VCaP (cell line): ENCODE measurements around the gene BTNL3.

Source experiments
- H3K27ac ChIP-seq: fragments of 450-650 bp; 2 replicates; pipeline ENCODE4 v1.5.1; 2017
- TF ChIP-seq, protein P1 (sequence below): fragments of 450-650 bp; conservative IDR thresholded peaks from 2 replicates; pipeline ENCODE4 v1.5.1; 2017; ENCODE audit warnings: mild to moderate bottlenecking, moderate library complexity

Gene BTNL3, protein sequence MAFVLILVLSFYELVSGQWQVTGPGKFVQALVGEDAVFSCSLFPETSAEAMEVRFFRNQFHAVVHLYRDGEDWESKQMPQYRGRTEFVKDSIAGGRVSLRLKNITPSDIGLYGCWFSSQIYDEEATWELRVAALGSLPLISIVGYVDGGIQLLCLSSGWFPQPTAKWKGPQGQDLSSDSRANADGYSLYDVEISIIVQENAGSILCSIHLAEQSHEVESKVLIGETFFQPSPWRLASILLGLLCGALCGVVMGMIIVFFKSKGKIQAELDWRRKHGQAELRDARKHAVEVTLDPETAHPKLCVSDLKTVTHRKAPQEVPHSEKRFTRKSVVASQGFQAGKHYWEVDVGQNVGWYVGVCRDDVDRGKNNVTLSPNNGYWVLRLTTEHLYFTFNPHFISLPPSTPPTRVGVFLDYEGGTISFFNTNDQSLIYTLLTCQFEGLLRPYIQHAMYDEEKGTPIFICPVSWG

DNA sequence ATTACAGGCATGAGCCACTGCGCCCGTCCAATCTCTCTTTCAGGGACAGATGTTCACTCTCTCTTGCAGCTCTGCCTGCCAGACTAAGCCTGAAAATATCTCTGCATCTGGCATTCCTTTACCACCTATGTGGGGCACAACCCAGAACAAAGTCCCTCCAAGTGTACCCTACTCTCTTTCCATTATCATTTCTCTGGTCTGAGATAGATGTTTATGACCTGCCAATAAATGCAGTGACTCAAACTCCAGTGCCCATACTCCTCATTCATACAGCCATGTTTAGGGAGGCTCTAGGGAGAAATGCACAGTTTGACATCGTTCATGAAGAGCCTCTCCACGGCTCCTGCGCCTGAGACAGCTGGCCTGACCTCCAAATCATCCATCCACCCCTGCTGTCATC, at the start of gene BTNL3:
Gene BTNL3 (plus strand): TSS at position 255 of the 400 bp plus-strand sequence. CDS start 183 bp downstream, outside the sequence.
- TF ChIP-seq, protein P1, sequence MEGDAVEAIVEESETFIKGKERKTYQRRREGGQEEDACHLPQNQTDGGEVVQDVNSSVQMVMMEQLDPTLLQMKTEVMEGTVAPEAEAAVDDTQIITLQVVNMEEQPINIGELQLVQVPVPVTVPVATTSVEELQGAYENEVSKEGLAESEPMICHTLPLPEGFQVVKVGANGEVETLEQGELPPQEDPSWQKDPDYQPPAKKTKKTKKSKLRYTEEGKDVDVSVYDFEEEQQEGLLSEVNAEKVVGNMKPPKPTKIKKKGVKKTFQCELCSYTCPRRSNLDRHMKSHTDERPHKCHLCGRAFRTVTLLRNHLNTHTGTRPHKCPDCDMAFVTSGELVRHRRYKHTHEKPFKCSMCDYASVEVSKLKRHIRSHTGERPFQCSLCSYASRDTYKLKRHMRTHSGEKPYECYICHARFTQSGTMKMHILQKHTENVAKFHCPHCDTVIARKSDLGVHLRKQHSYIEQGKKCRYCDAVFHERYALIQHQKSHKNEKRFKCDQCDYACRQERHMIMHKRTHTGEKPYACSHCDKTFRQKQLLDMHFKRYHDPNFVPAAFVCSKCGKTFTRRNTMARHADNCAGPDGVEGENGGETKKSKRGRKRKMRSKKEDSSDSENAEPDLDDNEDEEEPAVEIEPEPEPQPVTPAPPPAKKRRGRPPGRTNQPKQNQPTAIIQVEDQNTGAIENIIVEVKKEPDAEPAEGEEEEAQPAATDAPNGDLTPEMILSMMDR: no peak
- H3K27ac ChIP-seq: no peak within 1 kb of the TSS

DNA sequence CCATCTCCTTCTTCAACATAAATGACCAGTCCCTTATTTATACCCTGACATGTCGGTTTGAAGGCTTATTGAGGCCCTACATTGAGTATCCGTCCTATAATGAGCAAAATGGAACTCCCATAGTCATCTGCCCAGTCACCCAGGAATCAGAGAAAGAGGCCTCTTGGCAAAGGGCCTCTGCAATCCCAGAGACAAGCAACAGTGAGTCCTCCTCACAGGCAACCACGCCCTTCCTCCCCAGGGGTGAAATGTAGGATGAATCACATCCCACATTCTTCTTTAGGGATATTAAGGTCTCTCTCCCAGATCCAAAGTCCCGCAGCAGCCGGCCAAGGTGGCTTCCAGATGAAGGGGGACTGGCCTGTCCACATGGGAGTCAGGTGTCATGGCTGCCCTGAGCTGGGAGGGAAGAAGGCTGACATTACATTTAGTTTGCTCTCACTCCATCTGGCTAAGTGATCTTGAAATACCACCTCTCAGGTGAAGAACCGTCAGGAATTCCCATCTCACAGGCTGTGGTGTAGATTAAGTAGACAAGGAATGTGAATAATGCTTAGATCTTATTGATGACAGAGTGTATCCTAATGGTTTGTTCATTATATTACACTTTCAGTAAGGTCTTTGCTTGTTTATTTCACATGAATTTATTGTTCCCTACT, 38.2 kb upstream of the BTNL3 start:
- no peak overlapping the region for H3K27ac ChIP-seq
- TF ChIP-seq, protein P1: no peak

DNA sequence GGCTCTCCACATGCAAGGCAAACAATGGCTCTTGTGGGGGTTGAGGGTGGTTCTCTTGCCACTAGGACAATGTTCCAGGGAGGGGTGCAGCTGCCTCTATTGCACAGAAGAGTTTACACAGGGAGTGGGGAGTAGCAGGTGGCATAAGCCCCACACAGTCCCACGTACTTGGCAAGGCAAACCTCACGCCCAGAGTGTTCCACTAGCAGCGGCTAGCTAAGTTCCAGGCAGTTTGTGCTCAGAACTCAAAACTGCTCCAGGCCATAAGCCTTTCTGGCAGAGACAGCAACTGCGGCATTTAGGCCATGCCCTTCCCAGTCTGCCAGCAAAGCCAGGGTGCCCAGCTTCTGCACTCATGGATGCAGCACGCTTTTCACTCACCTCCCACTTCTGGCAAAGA, 29.0 kb upstream of the BTNL3 start:
- H3K27ac ChIP-seq: no peak overlapping the region
- TF ChIP-seq, protein P1: no peak

DNA sequence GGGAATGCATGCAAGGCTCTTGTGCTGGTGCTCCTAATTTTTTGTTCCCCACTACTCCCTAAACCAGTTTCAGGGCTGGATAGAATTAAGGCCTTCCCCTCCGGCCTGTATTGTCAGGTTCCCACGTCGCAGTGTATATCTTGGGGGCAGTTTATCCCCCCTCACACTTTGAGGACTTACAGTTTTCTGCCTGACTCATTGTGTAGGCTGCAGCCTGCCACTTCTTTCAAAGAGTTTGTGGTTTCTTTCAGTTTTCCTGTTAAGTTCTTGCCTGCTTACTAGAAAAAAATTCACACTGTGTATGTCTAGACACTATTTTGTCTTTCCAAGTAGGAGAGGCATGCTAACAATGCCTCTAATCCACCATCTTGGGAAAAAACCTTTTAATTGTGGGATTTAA, 28.4 kb upstream of the BTNL3 start:
- TF ChIP-seq, protein P1: no peak
- no peak overlapping the region for H3K27ac ChIP-seq

DNA sequence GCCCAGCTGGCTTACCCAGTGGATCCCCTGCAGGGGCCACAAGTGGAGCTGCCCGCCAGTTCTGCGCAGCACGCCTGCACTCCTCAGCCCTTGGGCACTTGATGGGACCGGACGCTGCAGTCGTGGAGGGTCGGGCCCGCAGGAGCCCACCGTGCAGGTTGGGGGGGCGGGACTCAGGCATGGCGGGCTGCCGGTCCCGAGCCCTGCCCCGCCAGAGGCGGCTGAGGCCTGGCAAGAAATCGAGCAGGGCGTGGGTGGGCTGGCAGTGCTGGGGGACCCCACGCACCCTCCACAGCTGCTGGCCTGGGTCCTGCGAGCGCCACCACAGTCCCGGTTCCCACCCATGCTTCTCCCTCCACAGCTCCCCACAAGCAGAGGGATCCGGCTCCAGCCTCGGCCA, 19.2 kb upstream of the BTNL3 start:
- no peak overlapping the region for H3K27ac ChIP-seq
- TF ChIP-seq, protein P1: no peak

DNA sequence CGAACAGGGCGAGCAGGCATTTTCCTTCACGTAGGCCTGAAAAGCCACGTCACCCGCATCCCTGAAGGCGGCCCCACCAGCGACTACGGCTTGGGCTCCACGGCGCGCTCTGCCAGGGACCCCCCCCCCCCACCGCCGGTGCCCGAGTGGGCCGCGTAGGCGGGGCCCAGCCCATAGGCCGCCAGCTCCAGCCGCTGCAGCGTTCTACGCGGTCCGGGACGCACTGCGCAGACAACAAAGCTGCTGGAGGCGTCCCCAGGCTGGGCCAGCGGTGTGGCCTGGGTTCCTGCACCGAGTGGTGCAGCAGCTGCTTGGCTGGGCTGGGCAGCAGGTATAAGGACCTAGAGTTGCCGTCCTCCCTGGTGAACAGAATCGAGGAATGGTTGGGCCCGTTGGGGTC, 18.3 kb upstream of the BTNL3 start:
- no peak overlapping the region for H3K27ac ChIP-seq
- TF ChIP-seq, protein P1: no peak

DNA sequence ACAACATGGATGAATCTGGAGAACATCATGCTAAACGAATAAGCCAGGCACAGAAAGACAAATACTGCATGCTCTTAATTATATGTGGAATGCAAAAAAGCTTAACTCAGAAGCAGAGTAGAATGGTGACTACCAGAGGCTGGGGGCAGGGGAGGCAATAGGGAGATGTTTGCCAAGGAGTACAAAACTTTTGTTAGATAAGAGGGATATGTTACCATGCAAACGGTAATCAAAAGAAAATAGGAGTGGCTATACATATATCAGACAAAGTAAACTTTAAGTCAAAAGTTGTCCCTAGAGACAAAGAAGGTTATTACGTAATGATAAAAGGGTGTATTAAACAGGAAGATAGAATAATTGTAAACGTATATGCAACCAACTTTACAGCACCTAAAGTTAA, 17.8 kb upstream of the BTNL3 start:
- no peak overlapping the region for H3K27ac ChIP-seq
- TF ChIP-seq, protein P1: no peak
